Measurements from ENCODE around the gene PACSIN1. TPM values are rescaled to one million over a fixed set of nuclear protein-coding genes. Genes with fewer than 3 reads are reported as not detected.
A peak's percentile ranks its signal among the peaks of the same experiment; 100 is the strongest.

PACSIN1 gene
- total RNA-seq, 1 experiment from 2014 or later, result 7.0 TPM

DNA sequence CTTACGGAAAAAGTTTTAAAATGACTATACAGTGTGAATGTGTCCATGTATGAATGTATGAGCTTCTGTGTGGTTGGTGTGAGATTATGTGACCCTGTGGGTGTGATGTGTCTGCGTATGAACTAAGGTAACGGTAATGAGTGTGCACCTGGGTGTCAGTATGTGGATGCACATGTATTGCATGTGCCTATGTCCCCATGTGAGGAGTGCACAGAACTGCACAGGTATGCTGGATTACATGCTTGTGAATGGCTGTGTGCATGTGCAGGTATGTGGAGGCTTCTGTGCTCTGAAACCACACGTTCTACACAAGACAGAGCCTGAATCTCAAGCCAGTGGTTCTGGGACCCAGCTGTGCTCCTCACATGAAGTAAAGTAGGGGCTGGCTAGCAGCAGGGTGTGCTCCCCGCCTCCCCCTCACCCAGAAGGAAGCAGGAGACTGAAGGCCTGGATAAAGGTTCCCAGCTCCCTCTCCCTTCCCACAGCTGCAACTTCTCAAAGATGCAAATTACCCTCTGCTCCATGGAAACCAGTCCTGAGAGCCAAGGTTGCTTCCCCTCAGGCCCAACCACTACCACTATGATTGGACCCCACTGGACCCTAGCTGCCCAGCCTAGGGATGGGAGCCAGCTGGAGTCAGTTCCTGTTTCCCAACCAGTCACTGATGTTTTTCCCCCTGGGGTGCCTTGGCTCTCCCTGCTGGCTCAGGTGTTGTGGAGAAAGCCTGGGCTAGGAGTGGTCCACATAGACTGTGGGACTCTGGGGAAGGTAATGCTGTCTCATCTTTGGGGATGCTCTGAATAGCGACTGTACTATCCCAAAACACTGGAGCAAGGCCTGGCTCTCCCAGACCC lies 115.1 kb downstream of the PACSIN1 start:
- DNase-seq, result no peak
- Histone ChIP-seq H3K9me3 (ENCODE audit: control insufficient read depth, low read depth, low read length) (no peaks in the 10 kb centered on the region), H2AK5ac (ENCODE audit: insufficient read length, low read length) (no peak overlapping the region), H2AFZ (ENCODE audit: low read length) (no peak overlapping the region), H3K23ac (ENCODE audit: insufficient read length, low read depth, low read length) (no peak overlapping the region), H3K23me2 (ENCODE audit: insufficient read length, low read depth, low read length, poor library complexity, severe bottlenecking) (no peaks in the 10 kb centered on the region), H3K27me3 (ENCODE audit: insufficient read depth, low read length) (no peaks in the 10 kb centered on the region), H3K79me1 (ENCODE audit: insufficient read depth, low read depth, low read length, poor library complexity, severe bottlenecking) (no peaks in the 10 kb centered on the region), H3K18ac (ENCODE audit: insufficient read length, low read depth, low read length) (no peak overlapping the region), H3K9ac (ENCODE audit: extremely low read depth, insufficient read length, low read length) (no peak overlapping the region), H3K79me2 (ENCODE audit: insufficient read depth, low read length) (no peaks in the 10 kb centered on the region), H4K8ac (replicated peaks; ENCODE audit: insufficient read length, low read depth, low read length) (no peak overlapping the region), H3K4ac (ENCODE audit: low read depth, low read length) (no peak overlapping the region), H3K4me2 (ENCODE audit: insufficient read depth, insufficient read length, low read length) (no peak overlapping the region), H2BK20ac (ENCODE audit: low read depth, low read length, poor library complexity, severe bottlenecking) (no peak overlapping the region), H3K14ac (ENCODE audit: insufficient read depth, low read length) (no peak overlapping the region), H3K4me1 (ENCODE audit: insufficient read depth, low read length) (no peaks in the 10 kb centered on the region; the same call in 1 of the 2 replicates), H2BK5ac (ENCODE audit: insufficient read length, low read length) (no peak overlapping the region), H2BK15ac (ENCODE audit: low read depth, low read length) (no peak overlapping the region), H4K5ac (ENCODE audit: insufficient read length, low read depth, low read length) (no peak overlapping the region), H4K91ac (ENCODE audit: insufficient read length, low read depth, low read length) (no peak overlapping the region), H3K27ac (ENCODE audit: insufficient read length, low read depth, low read length) (no peak overlapping the region), H2BK12ac (ENCODE audit: insufficient read length, low read depth, low read length) (no peak overlapping the region), H3K56ac (ENCODE audit: insufficient read length, low read depth, low read length) (no peak overlapping the region), H4K20me1 (ENCODE audit: control insufficient read depth, insufficient read depth, insufficient read length) (no peaks in the 10 kb centered on the region), H3T11ph (ENCODE audit: low read length) (no peak overlapping the region), H2BK120ac (ENCODE audit: low read depth, low read length, poor library complexity, severe bottlenecking) (no peak overlapping the region)
- H3K36me3 Mint-ChIP-seq (ENCODE audit: insufficient read depth in 1 of 3, low read depth in 3 of 3), result peaks cover 0 to 3% (median 0%) of the 10 kb centered on the region in 3 experiments; a peak in 2 of 7 replicates
- H3K27me3 Mint-ChIP-seq (ENCODE audit: low read depth), result no peaks in the 10 kb centered on the region; the same call in none of the 2 replicates
- WGBS (ENCODE audit: extremely low coverage, insufficient read length, low lambda C conversion rate), result no CpG with 5 or more reads among the region's 6 CpGs
- peak overlapping the region in 2 of 3 experiments; percentile 64 to 85; a peak in 2 of 7 replicates for H3K27ac Mint-ChIP-seq
- H3K4me3 Mint-ChIP-seq, result no peak overlapping the region
- peaks cover 26 to 35% of the 10 kb centered on the region in 2 experiments for H3K4me1 Mint-ChIP-seq
- TF ChIP-seq, protein P1, sequence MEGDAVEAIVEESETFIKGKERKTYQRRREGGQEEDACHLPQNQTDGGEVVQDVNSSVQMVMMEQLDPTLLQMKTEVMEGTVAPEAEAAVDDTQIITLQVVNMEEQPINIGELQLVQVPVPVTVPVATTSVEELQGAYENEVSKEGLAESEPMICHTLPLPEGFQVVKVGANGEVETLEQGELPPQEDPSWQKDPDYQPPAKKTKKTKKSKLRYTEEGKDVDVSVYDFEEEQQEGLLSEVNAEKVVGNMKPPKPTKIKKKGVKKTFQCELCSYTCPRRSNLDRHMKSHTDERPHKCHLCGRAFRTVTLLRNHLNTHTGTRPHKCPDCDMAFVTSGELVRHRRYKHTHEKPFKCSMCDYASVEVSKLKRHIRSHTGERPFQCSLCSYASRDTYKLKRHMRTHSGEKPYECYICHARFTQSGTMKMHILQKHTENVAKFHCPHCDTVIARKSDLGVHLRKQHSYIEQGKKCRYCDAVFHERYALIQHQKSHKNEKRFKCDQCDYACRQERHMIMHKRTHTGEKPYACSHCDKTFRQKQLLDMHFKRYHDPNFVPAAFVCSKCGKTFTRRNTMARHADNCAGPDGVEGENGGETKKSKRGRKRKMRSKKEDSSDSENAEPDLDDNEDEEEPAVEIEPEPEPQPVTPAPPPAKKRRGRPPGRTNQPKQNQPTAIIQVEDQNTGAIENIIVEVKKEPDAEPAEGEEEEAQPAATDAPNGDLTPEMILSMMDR (conservative IDR thresholded peaks at IDR 0.05), result no peak
- no peaks in the 10 kb centered on the region for H3K9me3 Mint-ChIP-seq
